Upper lobe of right lung (tissue), 1 donor: ENCODE results near the gene TMEM63A. TPM values are rescaled to one million over a fixed set of nuclear protein-coding genes. Genes with fewer than 3 reads are reported as not detected.

ENCODE experiments used
- ATAC-seq: fragments of 200-7000 bp; cut with Tn5 transposase; one replicate; pipeline ENCODE4 v1.9.1; 2020; ENCODE audit warnings: mild to moderate bottlenecking, moderate library complexity
- DNase-seq: peaks from one replicate; pipeline ENCODE4 v3.0.0-alpha.2; 2020
- H3K27ac ChIP-seq: fragments of 200-600 bp; one replicate; pipeline ENCODE4 v1.8.0; 2022
- H3K27me3 ChIP-seq: fragments of 200-600 bp; one replicate; pipeline ENCODE4 v1.8.0; 2022; ENCODE audit warnings: mild to moderate bottlenecking
- H3K36me3 ChIP-seq: fragments of 200-600 bp; one replicate; pipeline ENCODE4 v1.8.0; 2022
- H3K4me1 ChIP-seq: fragments of 200-600 bp; one replicate; pipeline ENCODE4 v1.8.0; 2022
- H3K4me3 ChIP-seq: fragments of 200-600 bp; one replicate; pipeline ENCODE4 v1.8.0; 2022; ENCODE audit warnings: mild to moderate bottlenecking
- H3K9me3 ChIP-seq: fragments of 200-600 bp; one replicate; pipeline ENCODE4 v1.8.0; 2022
- CTCF ChIP-seq: fragments of 200-600 bp; IDR thresholded peaks from one replicate; pipeline ENCODE4 v1.8.0; 2022; ENCODE audit warnings: antibody characterized with exemption
- intact Hi-C: fragments of 100-400 bp; cut with DNase I; formaldehyde crosslinking; loops from one replicate; pipeline ENCODE4 v1.11.0; 2022
- total RNA-seq: library from RNA; stranded (reverse); fragmentation: NEBNext Ultra II Directional; extraction: Animal tissue kit (Norgen Biotek cat#: 25700); gene quantifications from one replicate; pipeline ENCODE4 v1.2.1, GENCODE V29; 2021
- donor health status: DM: no; HTN: yes; CAD: no; lungs with severe emphysema.

The TMEM63A gene
- total RNA-seq, 1 donor from 2014 or later = 119 TPM

GRCh38 chr1:225918280-225918679, 36.1 kb upstream of the TMEM63A start:
- no peaks in the 10 kb centered on the region for H3K9me3 ChIP-seq

GRCh38 chr1:225917536-225917935, 35.4 kb upstream of the TMEM63A start:
- no peak for DNase-seq
- Histone ChIP-seq H3K4me1 (peaks cover 19% of the 10 kb centered on the region), H3K27me3 (no peaks in the 10 kb centered on the region), H3K9me3 (no peaks in the 10 kb centered on the region), H3K4me3 (no peak overlapping the region), H3K27ac (no peak overlapping the region), H3K36me3 (peaks cover 44% of the 10 kb centered on the region)
- TF ChIP-seq CTCF = no peak
- ATAC-seq = no peak
- intact Hi-C loops = no loop called here

More at GRCh38 chr1:225918280-225918679, 36.1 kb upstream of the TMEM63A start:
- ATAC-seq (no peak), DNase-seq (no peak)
- Histone ChIP-seq H3K27me3 (no peaks in the 10 kb centered on the region), H3K36me3 (peaks cover 44% of the 10 kb centered on the region), H3K4me1 (peaks cover 27% of the 10 kb centered on the region), H3K4me3 (no peak overlapping the region), H3K27ac (no peak overlapping the region)
- no peak for TF ChIP-seq CTCF
- intact Hi-C loops = no loop called here

GRCh38 chr1:225917101-225917500, 34.9 kb upstream of the TMEM63A start:
- DNase-seq = no peak
- no peaks in the 10 kb centered on the region for H3K9me3 ChIP-seq
- H3K36me3 ChIP-seq = peaks cover 43% of the 10 kb centered on the region
- no peak overlapping the region for H3K27ac ChIP-seq
- H3K4me3 ChIP-seq = no peak overlapping the region
- TF ChIP-seq CTCF = no peak
- ATAC-seq = no peak
- intact Hi-C loops = no loop called here
- no peaks in the 10 kb centered on the region for H3K27me3 ChIP-seq
- H3K4me1 ChIP-seq = peaks cover 16% of the 10 kb centered on the region

- H3K9me3 ChIP-seq = no peaks in the 10 kb centered on the region
- intact Hi-C loops = no loop called here
- peaks cover 29% of the 10 kb centered on the region for H3K36me3 ChIP-seq
- TF ChIP-seq CTCF = no peak
- no peak overlapping the region for H3K27ac ChIP-seq
- peaks cover 13% of the 10 kb centered on the region for H3K4me1 ChIP-seq
- no peak overlapping the region for H3K4me3 ChIP-seq
- H3K27me3 ChIP-seq = no peaks in the 10 kb centered on the region
- ATAC-seq (no peak), DNase-seq (no peak)
These were observed 33.4 kb upstream of the TMEM63A start for GRCh38 chr1:225915538-225915991.

GRCh38 chr1:225914947-225915346, 32.8 kb upstream of the TMEM63A start:
- no peak for ATAC-seq
- H3K27me3 ChIP-seq = no peaks in the 10 kb centered on the region
- no peak overlapping the region for H3K4me3 ChIP-seq
- intact Hi-C loops = loop anchor here (5.0 kb wide), 1 partner anchor 438 kb away; no protein-coding TSS in a partner anchor
- no peak for TF ChIP-seq CTCF
- H3K36me3 ChIP-seq = peaks cover 25% of the 10 kb centered on the region
- peaks cover 7% of the 10 kb centered on the region for H3K4me1 ChIP-seq
- no peaks in the 10 kb centered on the region for H3K9me3 ChIP-seq
- no peak for DNase-seq
- no peak overlapping the region for H3K27ac ChIP-seq

GRCh38 chr1:225914391-225914790, 32.2 kb upstream of the TMEM63A start:
- no peaks in the 10 kb centered on the region for H3K9me3 ChIP-seq
- TF ChIP-seq CTCF = no peak
- no peaks in the 10 kb centered on the region for H3K27me3 ChIP-seq
- no peak for ATAC-seq
- H3K27ac ChIP-seq = no peak overlapping the region
- no peak for DNase-seq
- peaks cover 25% of the 10 kb centered on the region for H3K36me3 ChIP-seq
- H3K4me3 ChIP-seq = no peak overlapping the region
- intact Hi-C loops = loop anchor here (5.0 kb wide), 1 partner anchor 437 kb away; no protein-coding TSS in a partner anchor
- peaks cover 2% of the 10 kb centered on the region for H3K4me1 ChIP-seq
